Gastroesophageal sphincter (tissue), 3 donors: ENCODE results near the gene TSPYL2.

Experiments used
- CTCF ChIP-seq, 4 experiments: fragments of 200-600 bp in 2 of 4; fragments of 450-650 bp in 2 of 4; sonication (generic) in 1 of 4; IDR thresholded peaks; one replicate each; pipeline ENCODE4 v1.5.1; 2017 to 2019; ENCODE audit warnings: antibody characterized with exemption in 4 of 4, mild to moderate bottlenecking in 2 of 4, moderate library complexity in 2 of 4
- POLR2A ChIP-seq, 2 donors: fragments of 450-650 bp; IDR thresholded peaks; one replicate each; pipeline ENCODE4 v1.6.1; 2017; ENCODE audit warnings: antibody characterized with exemption in 2 of 2, mild to moderate bottlenecking in 2 of 2, moderate library complexity in 1 of 2

- TF ChIP-seq POLR2A (IDR thresholded peaks at IDR 0.05) (no peak), CTCF (IDR thresholded peaks at IDR 0.05) (no peak)
Observed at GRCh38 chrX:53055244-53055849, 26.8 kb upstream of the TSPYL2 start.
